Tibial nerve (tissue), 4 donors: ENCODE measurements around the gene TKTL1.

ENCODE experiments used
- EP300 ChIP-seq, 2 donors: sonication (generic); formaldehyde crosslinking; IDR thresholded peaks; one replicate each; pipeline ENCODE4 v1.6.1; 2017; ENCODE audit warnings: antibody characterized with exemption in 2 of 2, mild to moderate bottlenecking in 1 of 2
- TF ChIP-seq, protein P1 (sequence below), 5 experiments: fragments of 200-600 bp in 3 of 5; fragments of 450-650 bp in 2 of 5; sonication (generic) in 3 of 5; IDR thresholded peaks; one replicate each; pipeline ENCODE4 v1.5.1; 2016 to 2019; ENCODE audit warnings: antibody characterized with exemption in 5 of 5, mild to moderate bottlenecking in 3 of 5, moderate library complexity in 2 of 5

- TF ChIP-seq, protein P1, sequence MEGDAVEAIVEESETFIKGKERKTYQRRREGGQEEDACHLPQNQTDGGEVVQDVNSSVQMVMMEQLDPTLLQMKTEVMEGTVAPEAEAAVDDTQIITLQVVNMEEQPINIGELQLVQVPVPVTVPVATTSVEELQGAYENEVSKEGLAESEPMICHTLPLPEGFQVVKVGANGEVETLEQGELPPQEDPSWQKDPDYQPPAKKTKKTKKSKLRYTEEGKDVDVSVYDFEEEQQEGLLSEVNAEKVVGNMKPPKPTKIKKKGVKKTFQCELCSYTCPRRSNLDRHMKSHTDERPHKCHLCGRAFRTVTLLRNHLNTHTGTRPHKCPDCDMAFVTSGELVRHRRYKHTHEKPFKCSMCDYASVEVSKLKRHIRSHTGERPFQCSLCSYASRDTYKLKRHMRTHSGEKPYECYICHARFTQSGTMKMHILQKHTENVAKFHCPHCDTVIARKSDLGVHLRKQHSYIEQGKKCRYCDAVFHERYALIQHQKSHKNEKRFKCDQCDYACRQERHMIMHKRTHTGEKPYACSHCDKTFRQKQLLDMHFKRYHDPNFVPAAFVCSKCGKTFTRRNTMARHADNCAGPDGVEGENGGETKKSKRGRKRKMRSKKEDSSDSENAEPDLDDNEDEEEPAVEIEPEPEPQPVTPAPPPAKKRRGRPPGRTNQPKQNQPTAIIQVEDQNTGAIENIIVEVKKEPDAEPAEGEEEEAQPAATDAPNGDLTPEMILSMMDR (IDR thresholded peaks at IDR 0.05) = no peak
- no peak for TF ChIP-seq EP300 (IDR thresholded peaks at IDR 0.05)
Observed at GRCh38 chrX:154321594-154321993, 26.0 kb downstream of the TKTL1 start.
